KOPT-K1 (cell line): ENCODE data around the gene MAP2.
"Not testable (repeated sequence)": the region's sequence is repeated elsewhere in the genome, so short reads cannot be mapped to it uniquely, and the experiment has no call there.

ENCODE experiments used
- H3K27ac ChIP-seq: fragments of 200-600 bp; sonication (generic); 2 replicates; pipeline ENCODE4 v1.5.1; 2016; ENCODE audit warnings: antibody characterized with exemption, mild to moderate bottlenecking, low read depth, low read length; ENCODE audit not compliant: poor library complexity, severe bottlenecking
- H3K36me3 ChIP-seq: fragments of 200-600 bp; sonication (generic); 2 replicates; pipeline ENCODE4 v1.5.1; 2017; ENCODE audit warnings: antibody characterized with exemption, mild to moderate bottlenecking, low read length, moderate library complexity; ENCODE audit not compliant: insufficient read depth
- H3K9me3 ChIP-seq: fragments of 200-600 bp; sonication (generic); 2 replicates; pipeline ENCODE4 v1.5.1; 2017; ENCODE audit warnings: antibody characterized with exemption, low read length, mild to moderate bottlenecking; ENCODE audit not compliant: insufficient read depth, poor library complexity, severe bottlenecking

MAP2 gene

GRCh38 chr2:209570194-209570593 is 146.3 kb downstream of the MAP2 start:
- no peaks in the 10 kb centered on the region for H3K9me3 ChIP-seq
- H3K36me3 ChIP-seq, result no peaks in the 10 kb centered on the region
- no peak overlapping the region for H3K27ac ChIP-seq

- no peaks in the 10 kb centered on the region for H3K9me3 ChIP-seq
- no peak overlapping the region for H3K27ac ChIP-seq
- no peaks in the 10 kb centered on the region for H3K36me3 ChIP-seq
Observed at GRCh38 chr2:209574515-209574914, 150.7 kb downstream of the MAP2 start.

DNA sequence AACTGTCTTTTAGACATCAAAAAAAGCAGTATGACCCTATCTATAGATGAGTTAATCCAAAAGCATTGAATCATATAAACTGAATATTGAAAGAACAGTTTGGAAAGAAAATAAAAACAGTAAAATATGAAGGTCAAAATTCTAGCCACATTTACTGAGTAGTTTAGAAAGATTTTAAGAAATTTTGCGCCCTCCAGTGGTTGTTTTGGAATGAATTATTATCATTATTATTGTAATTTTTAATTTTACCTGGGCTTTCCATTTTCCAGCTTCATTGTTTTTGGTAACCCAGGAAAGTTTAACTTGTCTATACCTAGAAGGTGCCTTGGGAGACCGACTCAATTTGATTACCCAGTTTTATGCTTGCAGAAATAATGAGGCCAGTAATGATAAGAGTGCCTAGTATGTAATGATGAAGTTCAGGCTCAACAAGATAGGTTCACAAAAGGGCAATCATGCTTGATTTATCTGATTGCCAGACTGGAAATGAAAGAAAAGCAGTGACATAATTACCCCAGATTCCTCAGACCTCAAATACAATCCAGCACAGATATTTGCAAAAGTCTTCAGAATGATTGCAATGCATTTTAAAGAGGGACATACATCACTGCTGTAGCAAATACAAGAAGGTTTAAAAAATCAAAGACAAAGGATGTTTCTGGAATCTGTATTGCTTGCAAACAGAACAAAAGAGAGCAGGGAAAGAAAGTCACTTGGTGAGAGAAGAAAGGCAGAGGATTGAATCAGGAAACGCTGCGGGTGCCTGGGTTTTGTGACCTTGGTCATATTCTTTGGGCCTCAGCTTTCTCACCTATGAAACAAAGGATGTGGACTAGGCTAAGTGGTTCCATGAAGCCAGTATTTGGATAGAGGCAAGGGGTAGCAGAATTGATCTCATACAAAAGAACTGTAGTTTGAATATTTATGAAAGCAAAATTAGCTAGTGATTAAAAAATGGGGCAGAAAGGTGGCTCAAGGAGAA is 153.8 kb downstream of the MAP2 start:
- no peak overlapping the region for H3K27ac ChIP-seq
- no peaks in the 10 kb centered on the region for H3K9me3 ChIP-seq
- H3K36me3 ChIP-seq, result no peaks in the 10 kb centered on the region

- H3K36me3 ChIP-seq, result no peaks in the 10 kb centered on the region
- no peaks in the 10 kb centered on the region for H3K9me3 ChIP-seq
- no peak overlapping the region for H3K27ac ChIP-seq
Observed at GRCh38 chr2:209578394-209579001, 154.7 kb downstream of the MAP2 start.

DNA sequence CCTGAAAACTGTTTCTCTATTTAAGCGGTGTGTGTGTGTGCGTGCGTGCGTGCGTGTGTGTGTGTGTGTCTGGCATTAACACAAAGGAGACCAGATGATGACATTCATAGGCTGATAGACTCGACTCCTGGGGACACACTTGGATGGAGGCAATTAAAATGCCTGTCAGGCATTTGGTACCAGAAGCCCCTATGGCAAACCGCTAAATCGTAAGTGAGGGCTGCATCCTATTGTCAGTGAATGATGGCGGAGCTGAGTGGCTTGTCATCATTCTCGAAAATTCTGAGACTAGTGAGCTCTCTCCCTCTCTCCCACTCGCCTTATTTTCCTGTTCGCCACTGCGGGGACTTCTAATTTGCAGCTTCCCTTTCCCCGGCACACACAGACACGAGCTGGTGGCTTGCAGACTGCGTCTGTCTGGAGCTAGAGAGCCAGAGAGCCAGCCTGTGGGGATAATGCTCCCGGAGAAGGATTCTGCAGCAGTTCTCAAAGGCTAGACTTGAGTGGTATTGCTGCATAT is 155.4 kb downstream of the MAP2 start:
- Histone ChIP-seq H3K9me3 (no peaks in the 10 kb centered on the region), H3K27ac (no peak overlapping the region), H3K36me3 (no peaks in the 10 kb centered on the region)

GRCh38 chr2:209581040-209581439 is 157.2 kb downstream of the MAP2 start:
- Histone ChIP-seq H3K9me3 (no peaks in the 10 kb centered on the region), H3K27ac (no peak overlapping the region), H3K36me3 (no peaks in the 10 kb centered on the region)

GRCh38 chr2:209582281-209582680 is 158.4 kb downstream of the MAP2 start:
- Histone ChIP-seq H3K36me3 (no peaks in the 10 kb centered on the region), H3K9me3 (no peaks in the 10 kb centered on the region), H3K27ac (no peak overlapping the region)

DNA sequence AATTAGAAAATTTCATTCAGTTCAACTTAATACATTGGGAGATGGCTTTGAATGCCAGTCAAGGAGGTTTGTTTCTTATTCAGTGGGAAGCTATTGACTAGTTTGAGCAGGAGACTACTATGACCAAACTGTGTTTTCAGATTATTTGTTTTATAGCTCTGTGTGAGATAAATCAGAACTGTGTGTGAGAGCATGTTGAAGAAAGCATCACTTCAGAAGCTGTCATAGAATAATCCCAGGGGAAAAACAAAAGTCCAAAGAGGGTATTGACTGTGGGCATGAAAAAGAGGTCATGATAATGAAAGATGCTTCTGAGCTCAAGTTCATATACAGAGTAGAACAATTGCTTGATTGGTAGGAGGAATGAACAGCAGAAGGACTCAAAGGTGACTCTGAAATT is 160.6 kb downstream of the MAP2 start:
- Histone ChIP-seq H3K9me3 (no peaks in the 10 kb centered on the region), H3K36me3 (no peaks in the 10 kb centered on the region), H3K27ac (no peak overlapping the region)

DNA sequence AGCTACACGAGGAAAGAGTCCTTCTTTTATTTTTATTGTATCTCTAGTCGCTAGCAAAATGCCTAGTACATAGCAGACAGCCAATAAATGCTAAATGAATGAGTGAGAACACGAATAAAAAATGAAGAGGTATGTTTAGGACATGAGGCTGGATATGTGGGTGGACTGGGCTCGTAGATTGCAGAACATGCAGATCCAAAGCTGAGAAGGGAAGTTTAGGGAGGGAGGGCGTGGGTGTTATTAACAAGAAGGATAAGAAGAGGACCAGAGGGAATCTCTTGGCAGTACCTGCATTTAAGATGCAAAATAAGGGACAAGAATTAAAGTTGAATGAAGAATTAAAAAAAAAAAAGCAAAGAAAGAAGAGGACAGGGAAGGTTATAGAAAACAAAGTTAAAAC is 161.1 kb downstream of the MAP2 start:
- Histone ChIP-seq H3K27ac (no peak overlapping the region), H3K9me3 (no peaks in the 10 kb centered on the region), H3K36me3 (no peaks in the 10 kb centered on the region)

GRCh38 chr2:209591021-209591420 is 167.2 kb downstream of the MAP2 start:
- H3K27ac ChIP-seq, result no peak overlapping the region
- H3K9me3 ChIP-seq, result no peaks in the 10 kb centered on the region

DNA sequence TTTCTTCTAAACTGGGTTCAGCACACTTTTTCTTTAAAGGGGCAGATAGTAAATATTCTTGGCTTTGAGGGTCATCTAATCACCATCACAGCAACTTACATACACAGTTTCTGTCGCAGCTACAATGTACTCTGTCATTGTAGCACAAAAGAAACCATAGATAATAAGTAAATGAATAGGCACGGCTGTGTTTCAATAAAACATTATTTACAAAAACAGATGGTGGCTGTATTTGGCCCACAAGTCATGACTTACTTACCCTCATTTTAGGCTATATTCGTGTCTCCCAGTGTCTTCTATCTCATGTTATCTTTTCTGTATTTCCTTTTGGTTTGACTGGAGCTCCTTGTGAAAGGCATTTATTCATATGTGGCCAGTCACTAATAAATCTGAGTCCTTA is 168.3 kb downstream of the MAP2 start:
- no peak overlapping the region for H3K27ac ChIP-seq
- H3K9me3 ChIP-seq, result no peaks in the 10 kb centered on the region
- H3K36me3 ChIP-seq, result no peaks in the 10 kb centered on the region

More at GRCh38 chr2:209591021-209591420, 167.2 kb downstream of the MAP2 start:
- H3K36me3 ChIP-seq, result no peaks in the 10 kb centered on the region

DNA sequence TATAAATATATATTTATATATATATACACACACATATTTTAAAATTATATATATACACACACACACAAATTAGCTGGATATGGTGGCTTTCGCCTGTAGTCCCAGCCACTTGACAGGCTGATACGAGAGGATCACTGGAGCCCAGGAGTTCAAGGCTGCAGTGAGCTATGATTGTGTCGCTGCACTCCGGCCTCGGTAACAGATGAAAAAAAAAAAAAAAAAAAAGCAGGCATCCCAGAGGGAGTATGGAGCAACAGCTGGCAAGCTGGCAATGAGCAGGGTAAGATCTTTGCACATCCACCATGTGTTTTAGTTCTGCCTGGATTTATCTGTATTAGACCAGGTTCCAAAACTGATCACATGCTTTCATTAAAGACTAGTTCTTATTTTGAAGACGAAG is 170.1 kb downstream of the MAP2 start:
- no peaks in the 10 kb centered on the region for H3K9me3 ChIP-seq
- H3K36me3 ChIP-seq, result no peaks in the 10 kb centered on the region
- no peak overlapping the region for H3K27ac ChIP-seq

- no peaks in the 10 kb centered on the region for H3K9me3 ChIP-seq
- H3K36me3 ChIP-seq, result no peaks in the 10 kb centered on the region
- no peak overlapping the region for H3K27ac ChIP-seq
Observed at GRCh38 chr2:209596262-209596661, 172.4 kb downstream of the MAP2 start.

DNA sequence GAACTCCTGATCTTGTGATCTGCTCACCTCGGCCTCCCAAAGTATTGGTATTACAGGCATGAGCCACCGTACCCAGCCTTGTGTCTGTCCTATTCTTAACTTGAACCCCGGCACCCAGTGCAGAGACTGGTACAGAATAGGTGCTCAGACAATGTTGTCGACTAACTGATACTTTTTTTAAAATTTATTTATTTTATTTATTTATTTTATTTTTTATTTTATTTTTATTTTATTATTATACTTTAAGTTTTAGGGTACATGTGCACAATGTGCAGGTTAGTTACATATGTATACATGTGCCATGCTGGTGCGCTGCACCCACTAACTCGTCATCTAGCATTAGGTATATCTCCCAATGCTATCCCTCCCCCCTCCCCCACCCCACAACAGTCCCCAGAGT is 174.4 kb downstream of the MAP2 start:
- not testable (repeated sequence) for H3K9me3 ChIP-seq, H3K36me3 ChIP-seq, H3K27ac ChIP-seq

DNA sequence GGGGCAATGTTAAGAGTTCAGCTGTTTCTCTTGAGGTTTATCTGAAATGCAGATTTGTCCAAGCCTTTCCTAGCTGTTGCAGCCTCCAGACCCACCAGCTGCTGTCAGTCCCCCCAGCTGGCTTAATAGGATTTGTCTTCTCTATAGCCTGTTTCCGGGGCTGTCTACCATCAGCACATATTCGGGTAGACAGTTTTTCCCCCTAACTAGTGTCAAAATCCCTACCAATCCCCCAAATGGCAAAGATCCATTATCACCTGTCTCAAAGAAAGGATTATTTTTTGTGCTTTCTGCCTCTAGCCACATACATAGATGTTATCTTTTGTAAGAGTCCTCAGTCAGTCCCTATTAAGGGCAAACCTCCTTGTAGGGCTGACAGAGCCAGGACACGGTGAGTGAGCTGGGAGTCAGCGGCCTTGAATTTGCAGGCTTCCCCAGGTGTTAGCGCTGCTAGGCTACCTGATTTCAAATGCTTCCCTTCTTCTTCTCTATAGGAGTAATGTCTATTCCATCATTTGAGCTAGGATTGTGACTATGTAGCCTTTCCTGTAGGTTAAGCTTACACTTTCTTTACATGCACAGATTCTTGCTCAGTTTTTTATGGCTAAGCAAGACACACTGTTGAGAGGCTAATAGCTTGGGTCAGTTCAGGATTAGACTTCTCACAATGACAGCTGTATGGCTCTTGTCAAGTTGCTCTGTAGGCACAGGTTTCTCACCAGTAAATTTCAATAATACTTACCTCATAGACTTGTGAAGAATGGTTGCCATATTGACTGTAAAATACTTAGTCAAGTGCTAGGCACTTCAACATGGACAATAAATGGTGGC is 176.7 kb downstream of the MAP2 start:
- Histone ChIP-seq H3K36me3 (no peaks in the 10 kb centered on the region), H3K27ac (no peak overlapping the region), H3K9me3 (no peaks in the 10 kb centered on the region)
